C4-2B (cell line): Measurements from ENCODE around the gene ETFA.

Experiments
- CTCF ChIP-seq: fragments of 450-650 bp; conservative IDR thresholded peaks from 2 replicates; pipeline ENCODE4 v1.5.1; 2017; ENCODE audit warnings: mild to moderate bottlenecking
- ZFX ChIP-seq: fragments of 450-650 bp; IDR thresholded peaks from 2 replicates; pipeline ENCODE4 v1.6.1; 2017

GRCh38 chr15:76342058-76342381 lies 30.8 kb upstream of the ETFA start:
- TF ChIP-seq CTCF (no peak), ZFX (no peak)
